Endothelial cell of umbilical vein (primary cell): ENCODE results near the gene PIGM. TPM values are rescaled to one million over a fixed set of nuclear protein-coding genes. Genes with fewer than 3 reads are reported as not detected.

Experiments
- BruUV-seq: library from RNA; stranded (reverse); fragments of 400-500 nt; replicated peaks from 2 replicates; lab custom pipeline; 2021; lab: Mats Ljungman, UMichigan
- CTCF ChIA-PET: fragments of 300-600, 350-600 bp; sonication (Branson Sonifier 250); formaldehyde crosslinking; loops from one replicate; lab custom pipeline; 2021; ENCODE audit warnings: antibody characterized with exemption, inconsistent platforms; lab: Charles Lee
- POLR2A ChIA-PET: fragments of 300-600, 350-600 bp; sonication (Branson Sonifier 250); formaldehyde crosslinking; loops from one replicate; lab custom pipeline; 2021; ENCODE audit warnings: antibody characterized with exemption, inconsistent platforms; lab: Charles Lee
- DNase-seq: peaks from one replicate; pipeline ENCODE4 v3.0.0-alpha.2; 2011; ENCODE audit warnings: low read depth, low spot score
- FAIRE-seq: peaks from 2 replicates; lab custom pipeline; 2011; peaks lifted over from hg19 to GRCh38; lab: Jason Lieb, UNC
- H2AFZ ChIP-seq: 2 replicates; pipeline ENCODE4 v1.6.0; 2012; ENCODE audit warnings: low read depth, low read length, control low read depth, inconsistent platforms
- H3K27ac ChIP-seq: 2 replicates; pipeline ENCODE4 v1.5.1; 2011; ENCODE audit warnings: low read depth, mild to moderate bottlenecking, control low read depth, low read length, moderate library complexity; ENCODE audit not compliant: insufficient read depth
- H3K27me3 ChIP-seq, 2 experiments: 2 replicates each; pipeline versions ENCODE4 v1.6.0 to v1.6.1; 2011; ENCODE audit warnings: low read length in 2 of 2, mixed read lengths in 1 of 2; ENCODE audit not compliant: control insufficient read depth in 2 of 2, insufficient read depth in 2 of 2
- H3K36me3 ChIP-seq, 2 experiments: 2 replicates in 1 of 2; 3 replicates in 1 of 2; pipeline ENCODE4 v1.5.1; 2011; ENCODE audit warnings: low read length in 2 of 2, mild to moderate bottlenecking in 1 of 2, moderate library complexity in 1 of 2; ENCODE audit not compliant: control insufficient read depth in 2 of 2, insufficient read depth in 2 of 2; ENCODE audit errors: extremely low read depth in 1 of 2
- H3K4me1 ChIP-seq: 3 replicates; pipeline ENCODE4 v1.5.1; 2011; ENCODE audit warnings: mild to moderate bottlenecking, low read length; ENCODE audit not compliant: control insufficient read depth, insufficient read depth; ENCODE audit errors: extremely low read depth
- H3K4me2 ChIP-seq: 2 replicates; pipeline ENCODE4 v1.6.1; 2011; ENCODE audit warnings: low read length, control low read depth, mixed read lengths; ENCODE audit not compliant: insufficient read depth
- H3K4me3 ChIP-seq, 3 experiments: fragments of 200-600 bp in 1 of 3; sonication (generic), shearing (Covaris generic) in 1 of 3; replicated peaks in 1 of 3; 2 replicates each; pipeline ENCODE4 v1.5.1; 2011 to 2016; ENCODE audit warnings: control low read depth in 3 of 3, low read length in 3 of 3, mild to moderate bottlenecking in 2 of 3, inconsistent platforms in 1 of 3, low read depth in 1 of 3, moderate library complexity in 1 of 3; ENCODE audit not compliant: insufficient read depth in 1 of 3
- H3K79me2 ChIP-seq: 2 replicates; pipeline ENCODE4 v1.6.0; 2012; ENCODE audit warnings: low read length, inconsistent platforms; ENCODE audit not compliant: control insufficient read depth, insufficient read depth
- H3K9ac ChIP-seq: replicated peaks from 2 replicates; pipeline ENCODE3; 2011; ENCODE audit warnings: low read length, control low read depth; ENCODE audit not compliant: insufficient read depth; ENCODE audit errors: extremely low read depth
- H3K9me1 ChIP-seq: replicated peaks from 3 replicates; pipeline ENCODE4 v1.6.0; 2011; ENCODE audit warnings: mild to moderate bottlenecking, low read length; ENCODE audit not compliant: control insufficient read depth, insufficient read depth; ENCODE audit errors: extremely low read depth
- H3K9me3 ChIP-seq: replicated peaks from 2 replicates; pipeline ENCODE4 v1.5.1; 2012; ENCODE audit warnings: low read length, inconsistent platforms; ENCODE audit not compliant: control insufficient read depth, insufficient read depth
- H4K20me1 ChIP-seq: replicated peaks from 2 replicates; pipeline ENCODE3; 2011; ENCODE audit warnings: mild to moderate bottlenecking, low read length; ENCODE audit not compliant: control insufficient read depth, insufficient read depth; ENCODE audit errors: extremely low read depth
- EZH2 ChIP-seq: IDR thresholded peaks from 2 replicates; pipeline ENCODE4 v1.6.1; 2012; ENCODE audit warnings: borderline replicate concordance, low read depth, mild to moderate bottlenecking, moderate library complexity, low read length, inconsistent platforms; ENCODE audit not compliant: severe bottlenecking
- FOS ChIP-seq: IDR thresholded peaks from 2 replicates; pipeline ENCODE4 v1.6.1; 2011; ENCODE audit warnings: mild to moderate bottlenecking, low read length, moderate library complexity, borderline replicate concordance; ENCODE audit not compliant: insufficient read depth
- GATA2 ChIP-seq: IDR thresholded peaks from 2 replicates; pipeline ENCODE4 v1.7.0; 2011; ENCODE audit warnings: low read depth, mild to moderate bottlenecking, moderate library complexity, mixed read lengths, low read length; ENCODE audit not compliant: insufficient read length, insufficient read depth
- JUN ChIP-seq: IDR thresholded peaks from 2 replicates; pipeline ENCODE4 v1.6.1; 2011; ENCODE audit warnings: borderline replicate concordance, low read depth; ENCODE audit not compliant: insufficient read length, insufficient read depth
- MYC ChIP-seq: IDR thresholded peaks from one replicate; pipeline ENCODE4 v1.6.1; 2011; ENCODE audit warnings: mild to moderate bottlenecking, low read depth, low read length
- POLR2A ChIP-seq: IDR thresholded peaks from 2 replicates; pipeline ENCODE4 v1.6.1; 2012; ENCODE audit warnings: low read depth, mild to moderate bottlenecking, control low read depth, low read length
- POLR2AphosphoS5 ChIP-seq: IDR thresholded peaks from 2 replicates; pipeline ENCODE4 v1.6.1; 2012; ENCODE audit warnings: low read depth, mild to moderate bottlenecking, control low read depth, low read length, moderate library complexity; ENCODE audit not compliant: insufficient read depth
- dilution Hi-C: fragments of 300-500 bp; cut with MboI; formaldehyde crosslinking; loops from one replicate; pipeline ENCODE4 v1.15.0; 2019; ENCODE audit warnings: low sequenced_read_pairs; ENCODE audit not compliant: extremely low pct_ligation_motif_present
- intact Hi-C: fragments of 100-400 bp; cut with micrococcal nuclease; formaldehyde crosslinking; loops from one replicate; pipeline ENCODE4 v1.10.0; 2022
- polyA plus RNA-seq, 4 experiments: library from polyadenylated mRNA; depleted of rRNA in 3 of 4; stranded (reverse) in 3 of 4; unstranded in 1 of 4; fragments of >200 nt; gene quantifications; 2 replicates each; pipeline versions ENCODE4 v1.2.1 to v1.2.3, GENCODE V29; 2011 to 2012; ENCODE audit warnings: missing spikeins in 1 of 4
- total RNA-seq: library from RNA; stranded (reverse); gene quantifications from 2 replicates; pipeline ENCODE4 v1.2.3, GENCODE V29; 2021
- TF ChIP-seq, protein P1 (sequence below): IDR thresholded peaks from 2 replicates; pipeline ENCODE4 v1.6.1; 2011; ENCODE audit not compliant: insufficient read depth, insufficient read length
- TF ChIP-seq, protein P2 (sequence below), 2 donors: IDR thresholded peaks; 1 replicate in 1 of 2; 2 replicates in 1 of 2; pipeline ENCODE4 v1.5.1; 2011; ENCODE audit warnings: low read length in 2 of 2, mild to moderate bottlenecking in 2 of 2, moderate library complexity in 2 of 2, control low read depth in 1 of 2, inconsistent platforms in 1 of 2, low read depth in 1 of 2; ENCODE audit not compliant: insufficient read depth in 1 of 2; ENCODE audit errors: extremely low read depth in 1 of 2

Gene PIGM
- total and polyA plus RNA-seq, 2 donors (not counting 3 experiments of a cell fraction or from before 2014, with no cell fraction given): 3.4 to 5.4 TPM

DNA sequence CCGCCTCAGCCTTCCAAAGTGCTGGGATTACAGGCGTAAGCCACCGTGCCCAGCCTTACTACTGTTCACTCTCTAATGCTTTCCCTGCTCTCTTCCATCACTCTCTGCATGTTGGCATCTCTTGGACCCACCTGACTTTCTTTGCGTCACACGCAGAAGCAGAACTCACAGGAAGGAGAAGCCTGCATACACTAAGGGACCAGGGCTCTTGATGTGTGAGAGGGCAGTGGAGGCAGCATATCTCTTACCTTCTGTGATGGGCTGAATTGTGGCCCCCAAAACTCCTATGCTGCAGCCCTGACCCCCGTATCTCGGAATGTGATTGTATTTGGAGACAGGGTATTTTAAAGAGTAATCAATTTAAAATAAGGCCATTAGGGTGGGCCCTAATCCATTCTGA, 51.0 kb downstream of the PIGM start:
- dilution Hi-C loops: no loop called here
- ChIA-PET CTCF (no interaction called here), POLR2A (no interaction called here)
- no peak overlapping the region for H3K27ac ChIP-seq
- H3K4me1 ChIP-seq: no peaks in the 10 kb centered on the region
- no peaks in the 10 kb centered on the region for H4K20me1 ChIP-seq
- no peaks in the 10 kb centered on the region for H3K9me3 ChIP-seq
- H3K27me3 ChIP-seq: peaks cover 8 to 12% of the 10 kb centered on the region in 2 experiments
- H2AFZ ChIP-seq: no peak overlapping the region
- H3K4me2 ChIP-seq: no peak overlapping the region
- no peak overlapping the region for H3K4me3 ChIP-seq
- H3K36me3 ChIP-seq: no peaks in the 10 kb centered on the region
- no peaks in the 10 kb centered on the region for H3K79me2 ChIP-seq
- no peak for FAIRE-seq
- H3K9me1 ChIP-seq: no peaks in the 10 kb centered on the region
- BruUV-seq: no TSS peak
- intact Hi-C loops: no loop called here
- DNase-seq: no peak
- H3K9ac ChIP-seq: no peak overlapping the region
- TF ChIP-seq FOS: no peak
- TF ChIP-seq POLR2AphosphoS5: no peak
- TF ChIP-seq MYC: no peak
- TF ChIP-seq, protein P1, sequence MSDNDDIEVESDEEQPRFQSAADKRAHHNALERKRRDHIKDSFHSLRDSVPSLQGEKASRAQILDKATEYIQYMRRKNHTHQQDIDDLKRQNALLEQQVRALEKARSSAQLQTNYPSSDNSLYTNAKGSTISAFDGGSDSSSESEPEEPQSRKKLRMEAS: no peak
- TF ChIP-seq, protein P2, sequence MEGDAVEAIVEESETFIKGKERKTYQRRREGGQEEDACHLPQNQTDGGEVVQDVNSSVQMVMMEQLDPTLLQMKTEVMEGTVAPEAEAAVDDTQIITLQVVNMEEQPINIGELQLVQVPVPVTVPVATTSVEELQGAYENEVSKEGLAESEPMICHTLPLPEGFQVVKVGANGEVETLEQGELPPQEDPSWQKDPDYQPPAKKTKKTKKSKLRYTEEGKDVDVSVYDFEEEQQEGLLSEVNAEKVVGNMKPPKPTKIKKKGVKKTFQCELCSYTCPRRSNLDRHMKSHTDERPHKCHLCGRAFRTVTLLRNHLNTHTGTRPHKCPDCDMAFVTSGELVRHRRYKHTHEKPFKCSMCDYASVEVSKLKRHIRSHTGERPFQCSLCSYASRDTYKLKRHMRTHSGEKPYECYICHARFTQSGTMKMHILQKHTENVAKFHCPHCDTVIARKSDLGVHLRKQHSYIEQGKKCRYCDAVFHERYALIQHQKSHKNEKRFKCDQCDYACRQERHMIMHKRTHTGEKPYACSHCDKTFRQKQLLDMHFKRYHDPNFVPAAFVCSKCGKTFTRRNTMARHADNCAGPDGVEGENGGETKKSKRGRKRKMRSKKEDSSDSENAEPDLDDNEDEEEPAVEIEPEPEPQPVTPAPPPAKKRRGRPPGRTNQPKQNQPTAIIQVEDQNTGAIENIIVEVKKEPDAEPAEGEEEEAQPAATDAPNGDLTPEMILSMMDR (IDR thresholded peaks at IDR 0.05; ENCODE audit: extremely low read depth in 1 of 2, insufficient read depth in 1 of 2, low read depth in 1 of 2, low read length in 2 of 2): no peak
- TF ChIP-seq EZH2: no peak
- no peak for TF ChIP-seq JUN
- TF ChIP-seq GATA2: no peak
- no peak for TF ChIP-seq POLR2A
